HG03521 (cell line): ENCODE measurements around the gene BLM.
"Not testable (repeated sequence)": the region's sequence is repeated elsewhere in the genome, so short reads cannot be mapped to it uniquely, and the experiment has no call there.

Source experiments
- ATAC-seq: cut with Tn5 transposase; IDR thresholded peaks from one replicate; pipeline ENCODE4 v1.9.1; 2021; ENCODE audit warnings: mild to moderate bottlenecking, moderate library complexity; ENCODE audit not compliant: unreplicated experiment

The BLM gene

DNA sequence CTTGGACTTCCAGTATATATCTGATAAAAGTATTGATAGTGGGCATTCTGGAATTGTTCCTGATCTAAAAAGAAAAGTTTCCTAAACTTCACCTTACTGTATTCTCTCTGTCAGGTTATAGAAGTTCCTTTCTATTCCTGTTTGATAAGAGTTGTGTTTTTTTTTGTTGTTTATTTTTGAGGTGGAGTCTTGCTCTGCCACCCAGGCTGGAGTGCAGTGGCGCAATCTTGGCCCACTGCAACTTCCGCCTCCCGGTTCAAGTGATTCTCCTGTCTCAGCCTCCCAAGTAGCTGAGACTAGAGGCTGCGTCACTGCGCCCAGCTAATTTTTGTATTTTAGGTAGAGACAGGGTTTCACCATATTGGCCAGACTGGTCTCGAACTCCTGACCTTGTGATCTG is 13.1 kb downstream of the BLM start:
- ATAC-seq: no peak

DNA sequence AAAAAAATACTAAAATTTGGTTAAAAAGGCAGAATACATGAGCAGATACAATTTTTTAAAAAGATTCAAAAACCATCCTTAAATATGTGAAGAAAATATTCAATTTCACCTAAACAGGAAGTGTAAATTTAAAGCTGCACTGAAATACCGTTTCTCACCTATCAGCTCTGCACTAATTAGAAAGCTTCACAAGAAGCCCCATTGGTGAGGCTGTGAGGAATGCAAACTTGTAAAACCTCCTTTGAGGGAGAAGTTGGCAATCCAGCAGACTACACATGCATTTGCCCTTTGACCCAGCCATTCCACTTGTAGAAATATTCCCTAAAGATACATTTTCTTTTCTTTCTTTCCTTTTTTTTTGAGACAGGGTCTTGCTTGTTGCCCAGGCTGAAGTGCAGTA is 18.8 kb downstream of the BLM start:
- no peak for ATAC-seq

DNA sequence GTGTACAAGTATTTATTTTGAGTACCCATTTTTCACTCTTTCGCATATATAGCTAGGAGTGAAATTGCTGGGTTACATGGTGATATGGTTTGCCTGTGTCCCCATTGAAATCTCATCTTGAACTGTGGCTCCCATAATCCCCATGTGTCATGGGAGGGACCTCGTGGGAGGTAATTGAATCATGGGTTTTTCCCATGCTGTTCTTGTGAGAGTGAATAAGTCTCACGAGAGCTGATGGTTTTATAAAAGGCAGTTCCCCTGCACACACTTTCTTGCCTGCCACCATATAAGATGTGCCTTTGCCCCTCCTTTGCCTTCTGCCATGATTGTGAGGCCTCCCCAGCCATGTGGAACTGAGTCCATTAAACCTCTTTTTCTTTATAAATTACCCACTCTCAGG is 23.4 kb downstream of the BLM start:
- ATAC-seq: not testable (repeated sequence)

DNA sequence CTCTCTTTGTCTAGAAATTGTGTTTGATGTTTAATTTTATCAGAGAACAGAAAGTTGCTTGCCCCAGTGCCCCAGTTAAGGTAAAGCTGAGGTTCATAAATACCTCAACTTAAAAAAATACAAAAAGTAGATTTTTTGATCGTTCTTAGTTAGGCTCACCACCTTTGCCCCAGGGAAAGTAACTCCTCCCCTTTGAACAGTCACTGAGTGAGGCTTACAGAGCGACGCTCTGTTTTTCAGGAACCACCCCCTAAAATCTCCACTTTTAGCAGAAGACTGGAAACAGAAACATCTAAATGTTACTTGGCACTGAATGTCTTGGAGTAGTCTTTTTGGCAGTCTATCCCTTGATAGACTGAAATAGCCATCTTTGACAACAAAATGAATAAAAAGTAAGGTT is 24.9 kb downstream of the BLM start:
- ATAC-seq: no peak

DNA sequence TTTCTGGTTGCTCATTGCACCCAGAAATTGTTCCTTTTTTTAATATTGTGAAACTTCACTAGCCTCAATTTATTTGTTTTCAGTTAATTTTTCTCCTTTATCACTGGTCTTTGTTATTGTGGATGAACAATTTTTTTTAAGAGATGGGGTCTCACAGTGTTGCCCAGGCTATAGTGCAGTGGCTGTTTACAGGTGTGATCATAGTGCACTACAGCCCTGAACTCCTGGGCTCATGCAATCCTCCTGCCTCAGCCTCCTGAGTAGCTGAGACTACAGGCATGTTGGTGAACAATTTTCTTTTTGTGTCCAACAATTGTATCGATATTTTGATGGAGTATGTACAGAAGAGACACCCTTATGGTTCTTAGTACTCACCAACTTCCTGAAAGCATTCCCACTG is 26.3 kb downstream of the BLM start:
- no peak for ATAC-seq

DNA sequence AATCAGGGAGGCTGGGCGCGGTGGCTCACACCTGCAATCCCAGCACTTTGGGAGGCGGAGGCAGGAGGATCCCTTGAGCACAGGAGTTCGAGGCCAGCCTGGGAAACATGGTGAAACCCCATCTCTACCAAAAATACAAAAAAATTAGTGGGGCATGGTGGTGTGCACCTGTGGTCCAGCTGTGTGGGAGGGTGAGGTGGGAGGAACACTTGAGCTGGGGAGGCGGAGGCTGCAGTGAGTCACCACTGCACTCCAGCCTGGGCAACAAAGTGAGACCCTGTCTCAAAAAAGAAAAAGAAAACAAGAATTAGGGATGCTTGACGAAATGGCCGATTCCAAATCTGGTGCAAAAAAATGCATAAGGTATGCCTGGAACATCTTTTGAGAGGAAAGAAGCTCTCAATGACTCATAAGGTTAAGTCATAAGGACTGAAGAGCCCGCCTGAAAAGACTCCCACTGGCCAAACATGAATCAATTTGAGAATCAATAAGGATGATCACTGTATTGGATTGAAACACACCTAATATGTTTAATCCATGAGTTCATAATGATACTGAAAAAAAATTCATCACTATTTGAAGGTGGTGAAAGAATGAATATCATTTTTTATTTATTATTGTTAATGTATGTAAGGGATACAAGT is 27.7 kb downstream of the BLM start:
- no peak for ATAC-seq

- ATAC-seq: no peak
Observed at GRCh38 chr15:90749754-90750153, 32.6 kb downstream of the BLM start.

DNA sequence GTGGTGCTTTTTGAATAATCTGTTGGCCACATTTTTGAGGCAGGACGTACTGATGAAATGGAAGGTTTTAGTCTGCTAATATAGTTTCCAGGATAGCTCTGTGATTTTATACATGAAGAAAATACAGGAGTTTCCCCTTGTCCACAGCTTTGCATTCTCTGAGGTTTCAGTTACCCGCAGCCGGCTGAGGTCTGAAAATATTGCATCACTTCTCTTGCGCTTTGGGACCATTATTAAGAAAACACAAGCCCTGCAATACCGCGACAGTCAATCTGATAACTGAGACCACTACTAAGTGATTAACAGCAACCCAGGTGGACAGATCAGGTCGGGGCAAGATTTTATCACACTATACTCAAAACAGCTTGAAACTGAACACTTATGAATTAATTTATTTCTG is 33.0 kb downstream of the BLM start:
- ATAC-seq: no peak

DNA sequence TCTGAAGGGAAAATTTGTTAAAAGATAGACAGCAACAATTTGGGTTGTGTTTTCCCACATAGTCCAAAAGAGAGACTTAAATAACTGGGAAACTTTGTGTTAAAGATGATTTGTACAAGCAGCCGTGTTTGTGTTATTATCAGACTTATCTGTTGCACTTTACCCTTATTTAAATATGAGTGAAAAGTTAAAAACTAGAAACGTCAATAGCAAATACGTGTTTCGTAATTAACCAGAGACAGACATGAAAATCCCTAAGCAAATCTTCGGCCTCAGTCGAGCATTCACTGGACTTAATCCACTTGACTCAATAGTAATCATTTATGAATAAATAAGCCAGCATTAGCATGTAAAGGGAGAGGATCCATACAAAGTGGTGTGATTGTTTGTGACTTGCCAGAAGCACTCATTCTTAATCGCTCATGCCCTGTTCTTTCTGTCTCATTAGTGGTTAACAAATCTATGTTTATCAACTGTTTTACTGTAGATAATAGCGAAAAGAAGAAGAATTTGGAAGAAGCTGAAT is 34.2 kb downstream of the BLM start:
- no peak for ATAC-seq

- no peak for ATAC-seq
Observed at GRCh38 chr15:90756916-90757315, 39.8 kb downstream of the BLM start.

GRCh38 chr15:90757461-90757860 is 40.3 kb downstream of the BLM start:
- no peak for ATAC-seq

GRCh38 chr15:90760661-90761232 is 43.6 kb downstream of the BLM start:
- ATAC-seq: no peak

GRCh38 chr15:90761629-90762028 is 44.5 kb downstream of the BLM start:
- no peak for ATAC-seq

GRCh38 chr15:90762109-90762508 is 45.0 kb downstream of the BLM start:
- ATAC-seq: no peak

- ATAC-seq: no peak
Observed at GRCh38 chr15:90763366-90764099, 46.4 kb downstream of the BLM start.

DNA sequence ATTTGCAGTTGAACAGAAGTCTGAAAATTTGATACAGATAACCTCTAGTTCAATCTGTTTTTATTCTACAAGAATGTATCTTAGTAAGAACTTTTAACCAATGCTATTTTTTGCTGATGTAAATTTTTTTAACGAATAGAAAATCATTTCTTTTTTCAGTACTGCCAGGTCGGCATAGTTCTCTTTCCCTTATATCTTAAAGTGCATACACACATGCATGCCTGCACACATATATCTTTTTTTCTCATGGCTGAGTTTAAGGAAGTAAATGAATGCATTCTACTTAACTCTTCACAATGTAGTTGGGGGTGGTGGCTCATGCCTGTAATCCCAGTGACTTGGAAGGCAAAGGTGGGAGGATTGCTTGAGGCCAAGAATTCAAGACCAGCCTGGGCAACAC is 48.4 kb downstream of the BLM start:
- ATAC-seq: no peak

DNA sequence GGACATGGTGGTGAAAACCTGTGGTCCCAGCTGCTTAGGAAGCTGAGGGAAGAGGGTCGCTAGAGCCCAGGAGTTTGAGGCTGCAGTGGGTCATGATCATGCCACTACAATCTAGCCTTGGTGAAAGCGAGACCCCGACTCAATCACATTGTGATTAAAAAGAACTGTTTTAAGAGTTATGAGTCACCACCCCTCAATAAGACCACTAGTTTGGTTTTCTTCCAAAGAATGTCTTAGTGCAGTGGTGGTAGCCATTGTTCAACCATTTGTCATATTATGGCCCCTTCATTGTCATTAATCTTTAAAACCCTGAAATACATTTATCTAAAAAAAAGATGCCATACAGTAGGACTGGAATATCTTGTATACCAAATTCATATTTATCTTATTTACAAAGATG is 48.8 kb downstream of the BLM start:
- no peak for ATAC-seq

DNA sequence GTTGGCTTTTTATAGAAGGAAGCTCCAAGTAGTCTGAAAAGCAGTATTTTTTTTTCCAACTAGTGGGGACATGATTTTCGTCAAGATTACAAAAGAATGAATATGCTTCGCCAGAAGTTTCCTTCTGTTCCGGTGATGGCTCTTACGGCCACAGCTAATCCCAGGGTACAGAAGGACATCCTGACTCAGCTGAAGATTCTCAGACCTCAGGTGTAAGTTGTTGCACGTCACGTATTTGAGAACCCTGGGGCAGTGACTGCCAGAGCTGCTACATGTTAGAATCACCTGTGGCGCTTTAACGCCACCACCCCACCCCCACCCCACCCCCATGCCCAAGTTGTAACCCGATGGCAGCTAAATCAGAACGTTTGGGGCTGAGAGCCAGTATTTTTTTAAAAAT is 52.2 kb downstream of the BLM start:
- no peak for ATAC-seq

- no peak for ATAC-seq
Observed at GRCh38 chr15:90773485-90773884, 56.3 kb downstream of the BLM start.

DNA sequence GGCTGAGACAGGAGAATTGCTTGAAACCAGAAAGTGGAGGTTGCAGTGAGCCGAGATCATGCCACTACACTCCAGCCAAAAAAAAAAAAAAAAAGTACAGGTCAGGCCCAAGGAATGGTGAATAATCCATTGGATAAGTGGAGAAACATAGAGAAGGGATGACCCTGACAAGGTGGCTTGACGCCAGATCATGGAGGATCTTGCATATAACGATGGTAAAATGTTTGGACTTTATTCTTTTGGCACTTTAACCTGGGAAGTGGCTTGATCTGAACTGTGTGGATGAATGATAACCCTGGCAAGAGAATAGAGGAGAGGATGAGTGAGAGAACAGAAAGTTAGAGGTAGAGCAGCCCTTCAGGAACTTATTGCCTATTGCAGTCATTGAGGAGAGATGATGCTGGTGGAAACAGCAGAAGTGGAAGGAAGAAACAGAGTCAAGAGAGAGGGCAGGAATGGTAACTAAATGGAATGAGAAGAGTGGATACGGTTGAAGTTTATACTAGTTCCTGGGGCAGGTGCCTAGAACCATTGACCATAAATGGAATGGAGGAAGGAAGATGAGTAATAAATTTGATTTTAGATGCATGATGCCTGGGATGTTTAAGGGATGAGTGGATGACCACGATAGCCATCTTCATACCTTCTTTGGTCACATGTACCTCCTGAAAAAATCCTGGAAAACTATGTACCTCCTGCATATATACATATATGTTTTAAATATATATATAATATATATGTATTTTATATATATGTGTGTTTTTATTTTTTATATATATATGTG is 57.8 kb downstream of the BLM start:
- ATAC-seq: no peak

DNA sequence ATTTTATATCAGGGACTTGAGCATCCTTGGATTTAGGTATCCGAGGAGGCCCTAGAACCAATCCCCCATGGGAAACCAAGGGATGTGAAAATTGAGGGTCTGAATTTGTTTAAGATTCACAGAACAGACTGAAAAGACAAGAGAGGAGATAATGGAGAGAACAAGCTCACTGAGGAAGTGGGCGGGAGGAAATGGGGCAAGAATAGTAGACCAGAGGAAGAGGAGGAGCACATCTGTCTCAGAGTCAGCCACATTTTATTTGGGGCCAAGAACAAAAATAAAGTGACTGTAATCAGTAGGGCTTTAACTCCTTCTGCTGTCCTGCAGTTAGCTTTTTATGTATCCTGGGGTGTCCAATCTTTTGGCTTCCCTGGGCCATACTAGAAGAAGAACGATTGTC is 63.8 kb downstream of the BLM start:
- no peak for ATAC-seq
